Astrocyte of the cerebellum (primary cell): Measurements from ENCODE around the gene CRYBA1.
A peak's percentile ranks its signal among the peaks of the same experiment; 100 is the strongest.

Source experiments
- DNase-seq: peaks from one replicate; pipeline ENCODE4 v3.0.0-alpha.2; 2011; ENCODE audit warnings: low read depth
- H3K4me3 ChIP-seq: 2 replicates; pipeline ENCODE4 v1.5.1; 2011; ENCODE audit warnings: mild to moderate bottlenecking, low read depth, low read length, moderate library complexity
- CTCF ChIP-seq: IDR thresholded peaks from 2 replicates; pipeline ENCODE4 v1.5.1; 2012; ENCODE audit warnings: low read length, low read depth, moderate library complexity, mild to moderate bottlenecking; ENCODE audit errors: missing control alignments
- in situ Hi-C: cut with HindIII; loops from 2 replicates; pipeline ENCODE4 v1.10.0; 2017; ENCODE audit warnings: low sequenced_read_pairs

CRYBA1 gene

GRCh38 chr17:29237476-29238132 lies 9.1 kb upstream of the CRYBA1 start:
- no peak for DNase-seq
- H3K4me3 ChIP-seq, result no peak overlapping the region
- no peak for TF ChIP-seq CTCF
- in situ Hi-C loops, result no loop called here

GRCh38 chr17:29238133-29238850 lies 8.4 kb upstream of the CRYBA1 start:
- no peak for DNase-seq
- in situ Hi-C loops, result no loop called here
- no peak overlapping the region for H3K4me3 ChIP-seq
- TF ChIP-seq CTCF, result no peak

- H3K4me3 ChIP-seq, result no peak overlapping the region
- DNase-seq, result no peak
- TF ChIP-seq CTCF, result no peak
- in situ Hi-C loops, result no loop called here
Measured at GRCh38 chr17:29240477-29240876, 6.2 kb upstream of the CRYBA1 start.

- H3K4me3 ChIP-seq, result no peak overlapping the region
- in situ Hi-C loops, result no loop called here
- TF ChIP-seq CTCF, result peak; percentile 15
- peak; percentile 94 for DNase-seq
Measured at GRCh38 chr17:29240968-29241963, 5.4 kb upstream of the CRYBA1 start.

GRCh38 chr17:29242051-29242450 lies 4.6 kb upstream of the CRYBA1 start:
- DNase-seq, result no peak
- no peak overlapping the region for H3K4me3 ChIP-seq
- no peak for TF ChIP-seq CTCF
- in situ Hi-C loops, result no loop called here

GRCh38 chr17:29242790-29243189 lies 3.9 kb upstream of the CRYBA1 start:
- in situ Hi-C loops, result no loop called here
- H3K4me3 ChIP-seq, result no peak overlapping the region
- TF ChIP-seq CTCF, result no peak
- DNase-seq, result no peak
